ENCODE measurements around the gene KCNH1. TPM values are rescaled to one million over a fixed set of nuclear protein-coding genes. Genes with fewer than 3 reads are reported as not detected.

The KCNH1 gene
- total RNA-seq, 1 donor from 2014 or later, result 15.5 TPM

- no peak overlapping the region for H3K27ac ChIP-seq (ENCODE audit: low read depth, low read length)
- H3K36me3 Mint-ChIP-seq (ENCODE audit: low read depth, unreplicated experiment), result peaks cover 2% of the 10 kb centered on the region
- no peaks in the 10 kb centered on the region for H4K20me1 ChIP-seq (ENCODE audit: insufficient read depth, low read length)
- H3K36me3 ChIP-seq (ENCODE audit: insufficient read depth, low read length), result no peaks in the 10 kb centered on the region
- no peaks in the 10 kb centered on the region for H3K9me3 ChIP-seq (ENCODE audit: insufficient read depth, low read depth, low read length)
- TF ChIP-seq CTCF (IDR thresholded peaks at IDR 0.05; ENCODE audit: insufficient read depth, low read depth, low read length), result no peak
- TF ChIP-seq EZH2 (IDR thresholded peaks at IDR 0.05; ENCODE audit: insufficient read depth, low read length), result no peak
- H2AFZ ChIP-seq (ENCODE audit: low read depth, low read length), result no peak overlapping the region
- H3K27me3 ChIP-seq (ENCODE audit: insufficient read depth, low read length), result no peaks in the 10 kb centered on the region
- H3K27ac Mint-ChIP-seq (ENCODE audit: unreplicated experiment), result no peak overlapping the region
- H3K9me3 Mint-ChIP-seq (ENCODE audit: unreplicated experiment), result no peaks in the 10 kb centered on the region
- no peak overlapping the region for H3K4me2 ChIP-seq (ENCODE audit: low read length)
- H3K4me1 ChIP-seq (ENCODE audit: insufficient read depth, low read length), result no peaks in the 10 kb centered on the region
- peaks cover 3% of the 10 kb centered on the region for H3K27me3 Mint-ChIP-seq (ENCODE audit: low read depth, unreplicated experiment)
- DNase-seq (ENCODE audit: low read depth) (no peak), FAIRE-seq (no peak)
- no peak overlapping the region for H3K9ac ChIP-seq (ENCODE audit: low read length)
- H3K4me3 ChIP-seq (ENCODE audit: insufficient read depth, low read depth, low read length), result no peak overlapping the region
- peaks cover 20% of the 10 kb centered on the region for H3K4me1 Mint-ChIP-seq (ENCODE audit: low read depth, unreplicated experiment)
- H3K79me2 ChIP-seq (ENCODE audit: insufficient read depth, low read length), result no peaks in the 10 kb centered on the region
- no peak overlapping the region for H3K4me3 Mint-ChIP-seq (ENCODE audit: unreplicated experiment)
Observed at GRCh38 chr1:210700083-210700482, 433.9 kb downstream of the KCNH1 start.

- Histone ChIP-seq H3K4me3 (ENCODE audit: insufficient read depth, low read depth, low read length) (no peak overlapping the region), H3K4me2 (ENCODE audit: low read length) (no peak overlapping the region), H3K9ac (ENCODE audit: low read length) (no peak overlapping the region), H2AFZ (ENCODE audit: low read depth, low read length) (no peak overlapping the region), H3K27ac (ENCODE audit: low read depth, low read length) (no peak overlapping the region), H3K79me2 (ENCODE audit: insufficient read depth, low read length) (no peaks in the 10 kb centered on the region), H3K27me3 (ENCODE audit: insufficient read depth, low read length) (no peaks in the 10 kb centered on the region), H4K20me1 (ENCODE audit: insufficient read depth, low read length) (no peaks in the 10 kb centered on the region), H3K4me1 (ENCODE audit: insufficient read depth, low read length) (no peaks in the 10 kb centered on the region), H3K9me3 (ENCODE audit: insufficient read depth, low read depth, low read length) (no peaks in the 10 kb centered on the region), H3K36me3 (ENCODE audit: insufficient read depth, low read length) (no peaks in the 10 kb centered on the region)
- Mint-ChIP-seq H3K9me3 (ENCODE audit: unreplicated experiment) (no peaks in the 10 kb centered on the region), H3K4me3 (ENCODE audit: unreplicated experiment) (no peak overlapping the region), H3K27me3 (ENCODE audit: low read depth, unreplicated experiment) (peaks cover under 1% of the 10 kb centered on the region), H3K4me1 (ENCODE audit: low read depth, unreplicated experiment) (peaks cover 22% of the 10 kb centered on the region), H3K36me3 (ENCODE audit: low read depth, unreplicated experiment) (peaks cover 2% of the 10 kb centered on the region), H3K27ac (ENCODE audit: unreplicated experiment) (no peak overlapping the region)
- DNase-seq (ENCODE audit: low read depth) (no peak), FAIRE-seq (no peak)
- TF ChIP-seq EZH2 (IDR thresholded peaks at IDR 0.05; ENCODE audit: insufficient read depth, low read length) (no peak), CTCF (IDR thresholded peaks at IDR 0.05; ENCODE audit: insufficient read depth, low read depth, low read length) (no peak)
Observed at GRCh38 chr1:210698661-210699060, 435.3 kb downstream of the KCNH1 start.

- no peak for FAIRE-seq
Observed at GRCh38 chr1:210697185-210697584, 436.8 kb downstream of the KCNH1 start.

More at GRCh38 chr1:210697185-210697584, 436.8 kb downstream of the KCNH1 start:
- Mint-ChIP-seq H3K27me3 (ENCODE audit: low read depth, unreplicated experiment) (no peaks in the 10 kb centered on the region), H3K4me3 (ENCODE audit: unreplicated experiment) (no peak overlapping the region), H3K36me3 (ENCODE audit: low read depth, unreplicated experiment) (peaks cover 2% of the 10 kb centered on the region), H3K9me3 (ENCODE audit: unreplicated experiment) (peaks cover 2% of the 10 kb centered on the region), H3K4me1 (ENCODE audit: low read depth, unreplicated experiment) (peaks cover 24% of the 10 kb centered on the region), H3K27ac (ENCODE audit: unreplicated experiment) (no peak overlapping the region)
- no peak for DNase-seq (ENCODE audit: low read depth)
- no peak overlapping the region for H3K4me2 ChIP-seq (ENCODE audit: low read length)
- no peak overlapping the region for H2AFZ ChIP-seq (ENCODE audit: low read depth, low read length)
- no peaks in the 10 kb centered on the region for H3K79me2 ChIP-seq (ENCODE audit: insufficient read depth, low read length)
- H3K9ac ChIP-seq (ENCODE audit: low read length), result no peak overlapping the region
- no peaks in the 10 kb centered on the region for H3K36me3 ChIP-seq (ENCODE audit: insufficient read depth, low read length)
- no peaks in the 10 kb centered on the region for H3K27me3 ChIP-seq (ENCODE audit: insufficient read depth, low read length)
- H3K9me3 ChIP-seq (ENCODE audit: insufficient read depth, low read depth, low read length), result no peaks in the 10 kb centered on the region
- TF ChIP-seq EZH2 (IDR thresholded peaks at IDR 0.05; ENCODE audit: insufficient read depth, low read length), result no peak
- TF ChIP-seq CTCF (IDR thresholded peaks at IDR 0.05; ENCODE audit: insufficient read depth, low read depth, low read length), result no peak
- no peak overlapping the region for H3K4me3 ChIP-seq (ENCODE audit: insufficient read depth, low read depth, low read length)
- no peak overlapping the region for H3K27ac ChIP-seq (ENCODE audit: low read depth, low read length)
- H4K20me1 ChIP-seq (ENCODE audit: insufficient read depth, low read length), result no peaks in the 10 kb centered on the region
- H3K4me1 ChIP-seq (ENCODE audit: insufficient read depth, low read length), result no peaks in the 10 kb centered on the region

Measured in astrocyte (in vitro differentiated cells and primary cell).